PC-3 (cell line): ENCODE results near the gene VEGFB. TPM values are rescaled to one million over a fixed set of nuclear protein-coding genes. Genes with fewer than 3 reads are reported as not detected.

ENCODE experiments used
- ATAC-seq: fragments of 200-7000 bp; cut with Tn5 transposase; 2 replicates; pipeline ENCODE4 v1.9.1; 2020; ENCODE audit warnings: mild to moderate bottlenecking, moderate library complexity
- BruUV-seq: library from RNA; stranded (reverse); fragments of 400-500 nt; replicated peaks from 2 replicates; lab custom pipeline; 2021; lab: Mats Ljungman, UMichigan
- CTCF ChIA-PET: fragments of 300-600 bp; sonication (Branson Sonifier 250); formaldehyde crosslinking; loops from one replicate; lab custom pipeline; 2022; ENCODE audit warnings: antibody characterized with exemption; lab: Charles Lee
- POLR2A ChIA-PET: fragments of 300-600 bp; sonication (Branson Sonifier 250); formaldehyde crosslinking; loops from one replicate; lab custom pipeline; 2022; ENCODE audit warnings: antibody characterized with exemption; ENCODE audit not compliant: unreplicated experiment; lab: Charles Lee
- DNase-seq: peaks from one replicate; pipeline ENCODE4 v3.0.0-alpha.2; 2015
- H2AFZ ChIP-seq: fragments of 300-600 bp; sonication (generic); 2 replicates; pipeline ENCODE4 v1.6.0; 2016; ENCODE audit warnings: antibody characterized with exemption, low read length
- H3F3A ChIP-seq: fragments of 300-600 bp; sonication (generic); one replicate; pipeline ENCODE4 v1.6.0; 2017; ENCODE audit warnings: antibody characterized with exemption, low read length, control low read depth, mild to moderate bottlenecking; ENCODE audit not compliant: unreplicated experiment
- H3K27ac ChIP-seq: fragments of 300-600 bp; sonication (generic); 2 replicates; pipeline ENCODE4 v1.5.1; 2016; ENCODE audit warnings: mild to moderate bottlenecking, low read length
- H3K27me3 ChIP-seq: fragments of 300-600 bp; sonication (generic); 2 replicates; pipeline ENCODE4 v1.6.1; 2016; ENCODE audit warnings: low read length, mixed read lengths
- H3K36me3 ChIP-seq: fragments of 300-600 bp; sonication (generic); 2 replicates; pipeline ENCODE4 v1.6.1; 2016; ENCODE audit warnings: low read depth, mixed run types, low read length, mixed read lengths
- H3K4me1 ChIP-seq: fragments of 300-600 bp; sonication (generic); 2 replicates; pipeline ENCODE4 v1.5.1; 2016; ENCODE audit warnings: low read length; ENCODE audit not compliant: insufficient read depth
- H3K4me2 ChIP-seq: fragments of 300-600 bp; sonication (generic); 2 replicates; pipeline ENCODE4 v1.6.0; 2016; ENCODE audit warnings: low read length
- H3K4me3 ChIP-seq: fragments of 300-600 bp; sonication (generic); 2 replicates; pipeline ENCODE4 v1.5.1; 2016; ENCODE audit warnings: mild to moderate bottlenecking, low read length, mixed read lengths
- H3K79me2 ChIP-seq: fragments of 300-600 bp; sonication (generic); 2 replicates; pipeline ENCODE4 v1.6.1; 2017; ENCODE audit warnings: low read length, mixed read lengths
- H3K9ac ChIP-seq: fragments of 300-600 bp; sonication (generic); 2 replicates; pipeline ENCODE4 v1.6.0; 2016; ENCODE audit warnings: mild to moderate bottlenecking, low read length
- H3K9me2 ChIP-seq: fragments of 300-600 bp; sonication (generic); replicated peaks from 2 replicates; pipeline ENCODE4 v1.6.1; 2016; ENCODE audit warnings: mixed run types, low read length, mixed read lengths
- H3K9me3 ChIP-seq: fragments of 300-600 bp; sonication (generic); 2 replicates; pipeline ENCODE4 v1.6.1; 2016; ENCODE audit warnings: low read length, mixed read lengths
- H4K20me1 ChIP-seq: fragments of 300-600 bp; sonication (generic); 2 replicates; pipeline ENCODE4 v1.6.1; 2016; ENCODE audit warnings: low read length, mixed read lengths
- EZH2 ChIP-seq: fragments of 300-600 bp; sonication (generic); IDR thresholded peaks from one replicate; pipeline ENCODE4 v1.6.1; 2017; ENCODE audit warnings: antibody characterized with exemption, mild to moderate bottlenecking, low read length; ENCODE audit not compliant: unreplicated experiment
- EZH2phosphoT487 ChIP-seq: fragments of 300-600 bp; sonication (generic); IDR thresholded peaks from 2 replicates; pipeline ENCODE4 v1.6.1; 2018; ENCODE audit warnings: mild to moderate bottlenecking, antibody characterized with exemption, low read length, borderline replicate concordance
- intact Hi-C: fragments of 100-400 bp; cut with micrococcal nuclease; formaldehyde crosslinking; loops from 2 replicates; pipeline ENCODE4 v1.9.0; 2023
- total RNA-seq: library from RNA; depleted of rRNA; stranded (reverse); fragments of >200 nt; gene quantifications from 2 replicates; pipeline ENCODE4 v1.2.3, GENCODE V29; 2014
- TF ChIP-seq, protein P1 (sequence below): fragments of 300-600 bp; sonication (generic); conservative IDR thresholded peaks from 2 replicates; pipeline ENCODE4 v1.5.1; 2017; ENCODE audit warnings: antibody characterized with exemption, low read depth, mild to moderate bottlenecking, low read length

VEGFB gene
- total RNA-seq, 1 experiment from 2014 or later = 39.4 TPM

- POLR2A ChIA-PET = interaction anchor here (0.6 to 1.0 kb wide), 6 partner anchors 27 to 506 kb away, joined by 3 to 9 read pairs (median 4); partner anchors contain the start of gene PRDX5
Measured at GRCh38 chr11:64241491-64242374, 7.3 kb downstream of the VEGFB start.

GRCh38 chr11:64243236-64243854 lies 9.0 kb downstream of the VEGFB start:
- TF ChIP-seq, protein P1, sequence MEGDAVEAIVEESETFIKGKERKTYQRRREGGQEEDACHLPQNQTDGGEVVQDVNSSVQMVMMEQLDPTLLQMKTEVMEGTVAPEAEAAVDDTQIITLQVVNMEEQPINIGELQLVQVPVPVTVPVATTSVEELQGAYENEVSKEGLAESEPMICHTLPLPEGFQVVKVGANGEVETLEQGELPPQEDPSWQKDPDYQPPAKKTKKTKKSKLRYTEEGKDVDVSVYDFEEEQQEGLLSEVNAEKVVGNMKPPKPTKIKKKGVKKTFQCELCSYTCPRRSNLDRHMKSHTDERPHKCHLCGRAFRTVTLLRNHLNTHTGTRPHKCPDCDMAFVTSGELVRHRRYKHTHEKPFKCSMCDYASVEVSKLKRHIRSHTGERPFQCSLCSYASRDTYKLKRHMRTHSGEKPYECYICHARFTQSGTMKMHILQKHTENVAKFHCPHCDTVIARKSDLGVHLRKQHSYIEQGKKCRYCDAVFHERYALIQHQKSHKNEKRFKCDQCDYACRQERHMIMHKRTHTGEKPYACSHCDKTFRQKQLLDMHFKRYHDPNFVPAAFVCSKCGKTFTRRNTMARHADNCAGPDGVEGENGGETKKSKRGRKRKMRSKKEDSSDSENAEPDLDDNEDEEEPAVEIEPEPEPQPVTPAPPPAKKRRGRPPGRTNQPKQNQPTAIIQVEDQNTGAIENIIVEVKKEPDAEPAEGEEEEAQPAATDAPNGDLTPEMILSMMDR = no peak
- no peak for TF ChIP-seq EZH2phosphoT487
- no peak for TF ChIP-seq EZH2
- ChIA-PET CTCF (interaction anchor here (0.7 kb wide), 1 partner anchor 535 kb away, joined by 5 read pairs; the partner anchor contains the start of gene SF1), POLR2A (interaction anchor here (1.0 kb wide), 1 partner anchor 17 kb away, joined by 3 read pairs; no protein-coding TSS in a partner anchor)
- H3K27me3 ChIP-seq = no peaks in the 10 kb centered on the region
- H4K20me1 ChIP-seq = peaks cover 8% of the 10 kb centered on the region; the same call in 1 of the 2 replicates
- intact Hi-C loops = no loop called here
- H3K27ac ChIP-seq = no peak overlapping the region
- peaks cover 48% of the 10 kb centered on the region for H3K79me2 ChIP-seq
- peak overlapping the region; percentile 94 for H3K4me2 ChIP-seq
- H3K4me3 ChIP-seq = peak overlapping the region; percentile 87; the same call in 1 of the 2 replicates
- no peak overlapping the region for H2AFZ ChIP-seq
- H3K9me3 ChIP-seq = no peaks in the 10 kb centered on the region
- no TSS peak for BruUV-seq
- H3K36me3 ChIP-seq = peaks cover 14% of the 10 kb centered on the region; the same call in 1 of the 2 replicates
- H3K9me2 ChIP-seq = no peaks in the 10 kb centered on the region
- H3F3A ChIP-seq = peaks cover 14% of the 10 kb centered on the region
- no peak overlapping the region for H3K9ac ChIP-seq
- no peak for DNase-seq
- no peak for ATAC-seq
- peaks cover 60% of the 10 kb centered on the region for H3K4me1 ChIP-seq

More at GRCh38 chr11:64241491-64242374, 7.3 kb downstream of the VEGFB start:
- Histone ChIP-seq H3K9me2 (no peaks in the 10 kb centered on the region), H3K27ac (peak overlapping the region; percentile 63), H3K4me2 (peak overlapping the region; percentile 94), H3F3A (peaks cover 16% of the 10 kb centered on the region), H2AFZ (peak overlapping the region; percentile 24; the same call in 1 of the 2 replicates), H3K79me2 (peaks cover 48% of the 10 kb centered on the region), H3K27me3 (no peaks in the 10 kb centered on the region), H3K9ac (peak overlapping the region; percentile 89), H3K9me3 (no peaks in the 10 kb centered on the region), H4K20me1 (peaks cover 8% of the 10 kb centered on the region; the same call in 1 of the 2 replicates), H3K4me1 (peaks cover 66% of the 10 kb centered on the region), H3K36me3 (peaks cover 14% of the 10 kb centered on the region; the same call in 1 of the 2 replicates), H3K4me3 (peak overlapping the region; percentile 87)
- CTCF ChIA-PET = interaction anchor here (0.6 to 1.1 kb wide), 5 partner anchors 11 to 573 kb away, joined by 3 to 7 read pairs (median 4); partner anchors contain the start of gene CATSPERZ
- TF ChIP-seq, protein P1 = no peak
- TF ChIP-seq EZH2 (no peak), EZH2phosphoT487 (no peak)
- ATAC-seq (peak; percentile 6), DNase-seq (peak; percentile 56)
- TSS peak; percentile 4 for BruUV-seq
- intact Hi-C loops = loop anchor here (2.0 kb wide), 1 partner anchor 63 kb away; the partner anchor contains the start of gene ESRRA
